Breast epithelium (tissue), 4 donors: Measurements from ENCODE around the gene UBE2M. TPM values are rescaled to one million over a fixed set of nuclear protein-coding genes. Genes with fewer than 3 reads are reported as not detected.
"Not testable (repeated sequence)": the region's sequence is repeated elsewhere in the genome, so short reads cannot be mapped to it uniquely, and the experiment has no call there.

Source experiments
- DNase-seq, 2 donors: peaks; one replicate each; pipeline ENCODE4 v3.0.0-alpha.2; 2019; ENCODE audit warnings: low spot score in 2 of 2
- H3K27ac ChIP-seq, 2 donors: fragments of 200-600 bp; sonication (generic) in 1 of 2; one replicate each; pipeline ENCODE4 v1.5.1; 2016 to 2019; ENCODE audit warnings: mild to moderate bottlenecking in 1 of 2
- H3K27me3 ChIP-seq, 2 donors: fragments of 200-600 bp; sonication (generic) in 1 of 2; one replicate each; pipeline versions ENCODE4 v1.5.1 to v1.6.0; 2017 to 2019; ENCODE audit warnings: control low read depth in 1 of 2, mild to moderate bottlenecking in 1 of 2
- H3K36me3 ChIP-seq: fragments of 200-600 bp; one replicate; pipeline ENCODE4 v1.5.1; 2019
- H3K4me1 ChIP-seq, 2 donors: fragments of 200-600 bp; sonication (generic); one replicate each; pipeline ENCODE4 v1.5.1; 2016 to 2019; ENCODE audit warnings: control low read depth in 1 of 2
- H3K4me3 ChIP-seq, 3 donors: fragments of 200-600 bp; sonication (generic); 1 replicate in 2 of 3; 2 replicates in 1 of 3; pipeline ENCODE4 v1.5.1; 2016 to 2019; ENCODE audit warnings: mild to moderate bottlenecking in 3 of 3, moderate library complexity in 2 of 3
- H3K9me3 ChIP-seq, 2 donors: fragments of 200-600 bp; sonication (generic) in 1 of 2; one replicate each; pipeline ENCODE4 v1.5.1; 2016 to 2019; ENCODE audit warnings: control low read depth in 1 of 2
- POLR2A ChIP-seq: fragments of 450-650 bp; IDR thresholded peaks from one replicate; pipeline ENCODE4 v1.6.1; 2016; ENCODE audit warnings: antibody characterized with exemption, mild to moderate bottlenecking, moderate library complexity
- POLR2AphosphoS5 ChIP-seq, 3 donors: sonication (generic); formaldehyde crosslinking; IDR thresholded peaks; one replicate each; pipeline ENCODE4 v1.6.1; 2017; ENCODE audit warnings: antibody characterized with exemption in 3 of 3
- intact Hi-C: fragments of 100-400 bp; cut with DNase I; formaldehyde crosslinking; loops from one replicate; pipeline ENCODE4 v1.15.1; 2023; ENCODE audit warnings: low total_unique reads
- total RNA-seq, 3 donors: library from RNA; depleted of rRNA; stranded (reverse); fragments of >200 nt; gene quantifications; one replicate each; pipeline ENCODE4 v1.1.0, GENCODE V29; 2016
- TF ChIP-seq, protein P1 (sequence below), 3 donors: fragments of 450-650 bp; IDR thresholded peaks; one replicate each; pipeline ENCODE4 v1.5.1; 2016 to 2017; ENCODE audit warnings: antibody characterized with exemption in 3 of 3, mild to moderate bottlenecking in 3 of 3, moderate library complexity in 3 of 3

Gene UBE2M
- total RNA-seq, 3 donors from 2014 or later: 19.0 to 21.3 (median 19.3) TPM

DNA sequence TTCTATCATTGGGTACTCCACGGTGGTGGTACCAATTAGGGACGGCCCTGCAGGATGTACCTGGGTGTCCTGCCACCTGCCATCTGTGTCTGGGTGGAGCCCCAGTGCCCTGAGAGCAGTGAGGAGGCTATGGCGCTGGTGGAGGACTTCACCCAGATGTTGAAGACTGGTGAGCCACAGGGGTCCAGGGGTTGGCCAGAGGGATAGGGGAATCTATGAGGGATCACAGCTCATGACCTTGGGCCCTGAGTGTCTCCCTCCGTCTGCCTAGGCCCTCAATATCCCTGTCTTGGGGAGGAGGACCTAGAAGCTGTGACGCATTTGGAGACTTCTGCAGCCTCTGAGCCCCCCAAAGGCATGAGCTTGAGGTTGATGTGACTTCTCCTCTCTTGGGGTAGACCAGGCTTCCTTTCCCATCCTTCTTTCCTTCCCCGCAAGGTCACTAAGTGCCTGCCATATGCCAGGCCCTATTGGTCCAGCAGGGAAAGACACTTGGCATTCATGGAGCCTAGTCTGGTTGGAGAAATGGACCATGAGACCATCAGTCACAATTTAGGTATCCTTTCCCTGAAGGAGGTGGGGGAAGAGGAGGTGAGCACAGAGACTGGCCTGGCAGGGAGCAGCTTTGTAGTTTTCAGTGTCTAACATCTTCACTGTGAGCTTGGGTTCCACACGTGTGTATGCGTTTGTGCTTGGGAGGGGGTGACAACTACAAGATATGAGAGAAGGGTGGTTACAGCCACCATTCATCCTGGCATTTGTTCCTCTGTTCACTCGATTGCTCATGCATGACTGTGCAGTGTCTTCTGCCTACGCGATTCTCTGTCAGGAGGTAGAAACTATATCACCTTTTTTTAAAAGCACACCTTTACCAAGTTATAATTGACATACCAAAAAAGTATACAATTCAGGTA is 19.9 kb upstream of the UBE2M start:
- H3K4me3 ChIP-seq: no peak overlapping the region
- H3K9me3 ChIP-seq: no peaks in the 10 kb centered on the region
- no peaks in the 10 kb centered on the region for H3K27me3 ChIP-seq
- peak in 1 of 2 donors; percentile 30 for DNase-seq
- H3K27ac ChIP-seq: no peak overlapping the region
- intact Hi-C loops: no loop called here
- TF ChIP-seq POLR2AphosphoS5 (IDR thresholded peaks at IDR 0.05) (no peak), POLR2A (no peak)
- TF ChIP-seq, protein P1, sequence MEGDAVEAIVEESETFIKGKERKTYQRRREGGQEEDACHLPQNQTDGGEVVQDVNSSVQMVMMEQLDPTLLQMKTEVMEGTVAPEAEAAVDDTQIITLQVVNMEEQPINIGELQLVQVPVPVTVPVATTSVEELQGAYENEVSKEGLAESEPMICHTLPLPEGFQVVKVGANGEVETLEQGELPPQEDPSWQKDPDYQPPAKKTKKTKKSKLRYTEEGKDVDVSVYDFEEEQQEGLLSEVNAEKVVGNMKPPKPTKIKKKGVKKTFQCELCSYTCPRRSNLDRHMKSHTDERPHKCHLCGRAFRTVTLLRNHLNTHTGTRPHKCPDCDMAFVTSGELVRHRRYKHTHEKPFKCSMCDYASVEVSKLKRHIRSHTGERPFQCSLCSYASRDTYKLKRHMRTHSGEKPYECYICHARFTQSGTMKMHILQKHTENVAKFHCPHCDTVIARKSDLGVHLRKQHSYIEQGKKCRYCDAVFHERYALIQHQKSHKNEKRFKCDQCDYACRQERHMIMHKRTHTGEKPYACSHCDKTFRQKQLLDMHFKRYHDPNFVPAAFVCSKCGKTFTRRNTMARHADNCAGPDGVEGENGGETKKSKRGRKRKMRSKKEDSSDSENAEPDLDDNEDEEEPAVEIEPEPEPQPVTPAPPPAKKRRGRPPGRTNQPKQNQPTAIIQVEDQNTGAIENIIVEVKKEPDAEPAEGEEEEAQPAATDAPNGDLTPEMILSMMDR (IDR thresholded peaks at IDR 0.05): no peak
- peaks cover 0 to 5% of the 10 kb centered on the region in 2 donors for H3K4me1 ChIP-seq
- H3K36me3 ChIP-seq: no peaks in the 10 kb centered on the region

DNA sequence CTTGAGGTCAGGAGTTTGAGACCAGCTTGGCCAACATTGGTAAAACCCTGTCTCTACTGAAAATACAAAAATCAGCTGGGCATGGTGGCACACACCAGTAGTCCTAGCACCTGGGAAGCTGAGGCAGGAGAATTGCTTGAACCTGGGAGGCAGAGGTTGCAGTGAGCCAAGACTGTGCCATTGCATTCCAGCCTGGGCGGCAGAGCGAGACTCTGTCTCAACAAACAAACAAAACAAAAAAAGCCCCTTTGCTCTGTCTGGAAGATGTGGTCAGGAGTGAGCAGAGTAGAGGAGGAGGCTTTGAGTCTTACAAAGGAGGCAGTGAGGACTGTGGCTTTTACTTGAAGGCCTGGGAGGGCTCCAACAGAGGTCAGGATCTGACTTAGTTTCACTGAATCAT is 19.2 kb upstream of the UBE2M start:
- not testable (repeated sequence) for DNase-seq, H3K27ac ChIP-seq

DNA sequence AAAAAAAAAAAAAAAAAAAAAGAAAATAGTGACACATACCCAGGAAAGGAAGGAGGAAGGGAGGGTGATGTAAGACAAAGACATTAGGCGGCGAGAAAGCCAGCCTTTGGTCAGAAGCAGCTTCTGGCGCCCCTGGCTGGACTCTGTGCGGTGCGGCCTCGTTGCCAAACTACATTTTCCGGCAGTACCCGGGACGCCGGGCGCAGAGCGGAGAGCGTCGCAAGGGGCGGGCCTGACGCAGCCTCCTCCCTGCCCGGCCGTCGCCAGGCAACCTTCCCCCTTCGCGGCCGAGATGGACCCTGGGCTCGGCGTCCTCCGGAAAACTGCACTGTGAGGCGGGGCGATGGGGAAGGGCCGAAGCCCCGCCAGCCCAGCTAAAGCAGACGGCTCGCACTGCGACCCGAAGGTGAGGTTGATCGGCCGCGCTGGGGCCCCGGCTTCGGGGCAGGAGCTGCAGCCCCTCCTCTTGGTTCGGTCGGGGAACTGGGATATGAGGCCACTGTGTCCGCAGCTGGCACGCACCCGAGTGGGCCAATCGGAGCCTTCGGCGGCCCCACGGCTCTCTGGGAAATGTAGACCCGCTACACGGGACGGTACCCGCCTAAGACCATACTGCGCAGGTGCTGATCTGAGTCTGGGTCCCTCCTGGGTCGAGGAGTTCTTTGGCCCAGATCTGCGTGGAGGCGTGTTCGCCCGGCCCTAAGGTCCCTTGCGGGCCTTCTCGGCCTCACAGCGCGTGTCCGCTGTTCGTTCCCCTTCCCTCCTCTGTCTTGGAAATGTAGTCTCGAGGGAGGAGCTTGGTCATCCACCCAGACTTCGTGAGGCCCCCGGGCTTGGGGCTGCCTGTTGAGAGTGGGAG is 17.0 kb upstream of the UBE2M start:
- Histone ChIP-seq H3K36me3 (no peaks in the 10 kb centered on the region), H3K4me3 (peak overlapping the region; percentile 76 to 87 (median 78)), H3K27me3 (no peaks in the 10 kb centered on the region), H3K27ac (peak overlapping the region; percentile 97 to 98), H3K9me3 (no peaks in the 10 kb centered on the region), H3K4me1 (peaks cover 0 to 12% of the 10 kb centered on the region in 2 donors)
- peak; percentile 84 to 88 for DNase-seq
- TF ChIP-seq POLR2AphosphoS5 (IDR thresholded peaks at IDR 0.05) (peak; percentile 73 to 84 (median 81)), POLR2A (no peak)
- TF ChIP-seq, protein P1 (IDR thresholded peaks at IDR 0.05): peak in 1 of 3 donors; percentile 24
- intact Hi-C loops: no loop called here

More for the DNA sequence above, 19.2 kb upstream of the UBE2M start:
- H3K27me3 ChIP-seq, H3K4me1 ChIP-seq, H3K4me3 ChIP-seq, intact Hi-C loops, H3K9me3 ChIP-seq, H3K36me3 ChIP-seq: not testable (repeated sequence)

DNA sequence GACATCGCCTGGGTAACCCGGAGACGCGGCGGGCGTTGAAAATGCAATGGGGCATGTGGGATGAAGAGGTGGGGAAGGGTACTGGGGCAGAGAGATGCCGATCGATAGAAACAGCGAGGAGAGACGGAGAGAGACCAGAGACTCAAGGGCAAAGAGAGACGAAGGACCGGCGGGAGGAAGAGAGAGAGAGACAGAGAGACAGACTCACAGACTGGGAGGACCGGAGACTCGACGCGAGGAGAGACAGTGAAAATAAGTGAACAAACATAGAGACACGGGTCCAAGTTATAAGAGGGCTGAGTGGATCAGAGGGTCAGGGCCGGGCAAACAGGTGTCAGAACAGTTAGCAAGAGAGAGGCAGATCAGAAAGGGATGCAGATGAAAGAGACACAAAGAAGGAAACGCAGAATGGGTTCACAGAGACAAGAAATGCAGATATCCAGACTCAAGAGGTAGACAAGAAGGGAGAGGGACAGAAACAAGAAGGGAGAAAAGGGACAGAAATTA is 15.3 kb upstream of the UBE2M start:
- H3K4me1 ChIP-seq: peaks cover 0 to 12% of the 10 kb centered on the region in 2 donors
- TF ChIP-seq POLR2A: no peak
- no peak for TF ChIP-seq POLR2AphosphoS5 (IDR thresholded peaks at IDR 0.05)
- TF ChIP-seq, protein P1 (IDR thresholded peaks at IDR 0.05): no peak
- H3K27me3 ChIP-seq: no peaks in the 10 kb centered on the region
- H3K9me3 ChIP-seq: no peaks in the 10 kb centered on the region
- no peak for DNase-seq
- H3K27ac ChIP-seq: peak overlapping the region; percentile 97 to 98
- H3K36me3 ChIP-seq: no peaks in the 10 kb centered on the region
- intact Hi-C loops: no loop called here
- peak overlapping the region; percentile 71 to 84 (median 73) for H3K4me3 ChIP-seq

DNA sequence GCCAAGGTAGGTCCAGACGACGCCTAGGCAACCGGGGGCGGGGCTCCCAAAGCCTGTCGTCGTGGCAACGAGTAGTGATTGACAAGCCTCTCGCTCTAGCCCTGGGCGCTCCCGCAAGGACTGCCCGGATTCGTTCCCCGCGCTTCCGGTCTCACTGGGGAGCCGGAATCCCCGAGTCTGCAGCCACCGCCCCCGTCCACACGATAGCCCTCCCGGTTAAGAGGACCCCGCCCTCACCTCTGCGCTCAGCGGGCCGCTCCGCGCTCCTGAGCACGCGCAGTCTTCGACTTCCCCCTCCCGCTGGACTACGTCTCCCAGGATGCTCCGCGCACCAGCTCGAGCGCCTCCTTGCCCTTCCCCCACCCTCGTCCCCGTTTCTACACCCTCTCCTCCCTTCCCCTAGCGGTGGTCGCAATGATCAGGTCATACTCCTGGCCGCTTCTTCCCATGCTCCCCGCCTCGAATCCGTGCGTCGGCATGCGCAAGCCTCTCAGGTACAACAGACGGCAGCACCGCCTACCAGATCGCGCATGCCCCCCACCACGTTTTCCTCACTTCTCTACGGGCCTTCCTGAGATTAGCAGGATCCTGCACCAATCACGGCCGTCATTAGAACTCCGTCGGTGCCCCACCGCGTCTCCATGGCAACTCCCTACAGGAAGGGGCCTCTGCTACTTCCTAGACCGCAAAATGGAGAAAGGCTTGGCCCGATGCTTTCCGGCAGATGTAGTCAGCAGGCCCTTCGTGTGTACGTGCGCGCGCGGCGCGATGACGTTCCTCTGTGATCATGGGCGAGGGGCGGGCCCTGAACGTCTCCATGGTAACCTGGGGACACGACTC is 14.6 kb upstream of the UBE2M start, which contains the start of gene MZF1:
MZF1 (minus strand) TSS at position 518 of the 840 bp plus-strand sequence. CDS start 1,946 bp downstream, outside the sequence.
- TF ChIP-seq POLR2A: no peak
- TF ChIP-seq, protein P1 (IDR thresholded peaks at IDR 0.05): peak; percentile 33 to 66 (median 45)
- peak; percentile 82 to 91 (median 90) for TF ChIP-seq POLR2AphosphoS5 (IDR thresholded peaks at IDR 0.05)
- intact Hi-C loops: no loop called here
- Histone ChIP-seq H3K9me3 (no peaks in the 10 kb centered on the region), H3K36me3 (no peaks in the 10 kb centered on the region), H3K27me3 (no peaks in the 10 kb centered on the region), H3K27ac (peak within 1 kb of the TSS; percentile 97 to 98), H3K4me1 (peaks cover 0 to 12% of the 10 kb centered on the region in 2 donors), H3K4me3 (peak within 1 kb of the TSS; percentile 71 to 84 (median 73))
- DNase-seq: peak; percentile 99 to 100
